AG04450 (cell line): ENCODE results near the gene CDH4. TPM values are rescaled to one million over a fixed set of nuclear protein-coding genes. Genes with fewer than 3 reads are reported as not detected.

Experiments used
- CTCF ChIA-PET: fragments of 300-600, 350-600 bp; formaldehyde crosslinking; extraction: SDS; loops from one replicate; lab custom pipeline; 2022; ENCODE audit warnings: antibody characterized with exemption, inconsistent platforms; lab: Charles Lee
- POLR2A ChIA-PET: fragments of 350-600 bp; formaldehyde crosslinking; extraction: SDS; loops from one replicate; lab custom pipeline; 2021; ENCODE audit warnings: antibody characterized with exemption, inconsistent platforms; lab: Yijun Ruan, JAX
- DNase-seq: peaks from one replicate; pipeline ENCODE4 v3.0.0-alpha.2; 2011; ENCODE audit warnings: low read depth, low spot score
- H3K27ac ChIP-seq: one replicate; pipeline ENCODE4 v1.5.1; 2012; ENCODE audit warnings: low read depth, low read length, control low read depth
- H3K27me3 ChIP-seq: one replicate; pipeline ENCODE4 v1.6.0; 2012; ENCODE audit warnings: low read length; ENCODE audit not compliant: control insufficient read depth, insufficient read depth
- H3K4me3 ChIP-seq: 2 replicates; pipeline ENCODE4 v1.5.1; 2011; ENCODE audit warnings: mild to moderate bottlenecking, low read depth, low read length, control low read depth
- H3K9me3 ChIP-seq: 2 replicates; pipeline ENCODE4 v1.5.1; 2012; ENCODE audit warnings: low read length; ENCODE audit not compliant: control insufficient read depth, insufficient read depth
- CTCF ChIP-seq: IDR thresholded peaks from 2 replicates; pipeline ENCODE4 v1.5.1; 2011; ENCODE audit warnings: low read depth, low read length, control low read depth, inconsistent platforms
- polyA plus RNA-seq: library from polyadenylated mRNA; depleted of rRNA; stranded (reverse); fragments of >200 nt; gene quantifications from 2 replicates; pipeline ENCODE4 v1.2.3, GENCODE V29; 2011

Gene CDH4
- polyA plus RNA-seq, 1 experiment, result 1.6 TPM

GRCh38 chr20:61500791-61501321 lies 248.8 kb downstream of the CDH4 start:
- POLR2A ChIA-PET, result no interaction called here
- H3K27me3 ChIP-seq, result no peaks in the 10 kb centered on the region
- no peak overlapping the region for H3K4me3 ChIP-seq
- no peak for DNase-seq
- no peaks in the 10 kb centered on the region for H3K9me3 ChIP-seq
- CTCF ChIA-PET, result no interaction called here
- H3K27ac ChIP-seq, result no peak overlapping the region
- TF ChIP-seq CTCF, result no peak

GRCh38 chr20:61502433-61502832 lies 250.4 kb downstream of the CDH4 start:
- CTCF ChIA-PET, result interaction anchor here (0.7 to 0.9 kb wide), 2 partner anchors 14 to 25 kb away, joined by 3 to 5 read pairs; no protein-coding TSS in a partner anchor

DNA sequence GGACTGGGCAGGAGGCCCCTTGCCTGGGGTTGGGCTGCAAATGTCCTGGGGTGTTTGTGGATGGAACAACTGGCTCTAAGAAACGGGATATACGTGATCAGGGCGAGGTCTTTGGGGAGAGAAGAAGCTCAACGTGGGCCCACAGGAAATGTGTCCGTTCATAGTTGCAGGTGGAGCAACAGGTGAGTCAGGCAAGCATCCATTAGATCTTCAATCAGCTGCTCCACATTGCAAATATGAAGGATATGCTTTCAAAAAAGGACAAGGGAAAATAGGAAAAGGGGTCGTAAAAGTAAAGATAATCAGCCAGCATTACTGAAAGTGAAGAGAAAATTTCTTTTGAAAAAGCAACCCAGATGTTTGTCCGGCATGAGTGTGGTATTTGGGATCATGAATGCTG lies 251.0 kb downstream of the CDH4 start:
- Histone ChIP-seq H3K27me3 (no peaks in the 10 kb centered on the region), H3K9me3 (no peaks in the 10 kb centered on the region), H3K4me3 (no peak overlapping the region), H3K27ac (no peak overlapping the region)
- POLR2A ChIA-PET, result no interaction called here
- CTCF ChIA-PET, result no interaction called here
- DNase-seq, result no peak
- TF ChIP-seq CTCF, result no peak

More at GRCh38 chr20:61502433-61502832, 250.4 kb downstream of the CDH4 start:
- H3K27me3 ChIP-seq, result no peaks in the 10 kb centered on the region
- POLR2A ChIA-PET, result no interaction called here
- no peaks in the 10 kb centered on the region for H3K9me3 ChIP-seq
- no peak overlapping the region for H3K4me3 ChIP-seq
- TF ChIP-seq CTCF, result no peak
- no peak for DNase-seq
- no peak overlapping the region for H3K27ac ChIP-seq

DNA sequence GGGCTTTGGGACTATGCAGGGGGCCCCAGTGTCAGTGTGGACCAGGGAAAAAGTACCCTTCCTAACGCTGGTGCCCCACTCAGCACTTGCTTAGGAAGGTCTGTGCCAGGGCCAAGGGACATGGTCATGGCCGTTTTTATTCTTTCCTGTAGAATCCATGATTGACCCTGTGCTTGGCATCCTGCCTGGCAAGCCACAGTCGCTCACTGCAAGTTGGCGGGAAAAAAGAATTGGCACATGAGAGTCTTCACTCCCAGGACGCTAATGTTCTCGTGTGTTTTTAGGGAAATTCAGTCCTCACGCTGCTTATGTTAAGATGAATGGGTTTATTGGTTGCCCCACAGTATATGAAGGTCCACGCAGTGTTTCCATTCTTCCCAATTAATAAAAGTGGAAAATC lies 253.4 kb downstream of the CDH4 start:
- DNase-seq, result no peak
- no peak for TF ChIP-seq CTCF
- ChIA-PET POLR2A (no interaction called here), CTCF (no interaction called here)
- Histone ChIP-seq H3K4me3 (no peak overlapping the region), H3K27me3 (no peaks in the 10 kb centered on the region), H3K27ac (no peak overlapping the region), H3K9me3 (no peaks in the 10 kb centered on the region)

DNA sequence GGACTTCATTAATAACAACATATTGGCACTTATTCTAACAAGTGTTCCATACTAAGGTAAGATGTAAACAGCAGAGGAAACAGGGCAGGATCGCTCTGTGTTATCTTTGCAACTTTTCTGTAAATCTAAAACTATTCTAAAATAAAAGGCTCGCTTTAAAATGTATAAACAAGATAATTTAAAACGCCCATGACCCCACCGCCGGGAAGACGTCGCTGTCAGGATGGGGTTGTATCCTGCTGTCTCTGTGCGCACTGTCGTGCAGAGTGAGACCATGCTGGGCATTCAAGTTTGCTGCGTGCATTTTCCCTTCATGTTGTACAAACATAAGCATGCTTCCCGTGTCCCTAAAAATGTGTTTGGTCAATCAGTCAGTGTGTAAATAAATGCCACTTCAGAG lies 255.7 kb downstream of the CDH4 start:
- no peak for TF ChIP-seq CTCF
- H3K4me3 ChIP-seq, result no peak overlapping the region
- DNase-seq, result no peak
- no peaks in the 10 kb centered on the region for H3K27me3 ChIP-seq
- H3K9me3 ChIP-seq, result no peaks in the 10 kb centered on the region
- CTCF ChIA-PET, result no interaction called here
- POLR2A ChIA-PET, result no interaction called here
- no peak overlapping the region for H3K27ac ChIP-seq
